ENCODE measurements around the gene ZNF524. TPM values are rescaled to one million over a fixed set of nuclear protein-coding genes. Genes with fewer than 3 reads are reported as not detected.
A peak's percentile ranks its signal among the peaks of the same experiment; 100 is the strongest.

ZNF524 gene
- total RNA-seq, 1 experiment from 2014 or later, result 5.5 TPM

- TF ChIP-seq NR2C2 (CRISPR knock-in tag; IDR thresholded peaks at IDR 0.05) (0 out of 2 replicates have a peak, but pooled peaks have one; percentile 43), MXD4 (CRISPR knock-in tag; IDR thresholded peaks at IDR 0.05; ENCODE audit: borderline replicate concordance) (no peak), ZBTB21 (CRISPR knock-in tag; IDR thresholded peaks at IDR 0.05; ENCODE audit: borderline replicate concordance) (no peak), SMAD4 (CRISPR knock-in tag; IDR thresholded peaks at IDR 0.05) (no peak), ZNF416 (CRISPR knock-in tag; IDR thresholded peaks at IDR 0.05) (no peak; the same call in 1 of the 2 replicates), ZNF219 (CRISPR knock-in tag; IDR thresholded peaks at IDR 0.05; ENCODE audit: borderline replicate concordance) (no peak), TCF7 (CRISPR knock-in tag; IDR thresholded peaks at IDR 0.05; ENCODE audit: low read depth) (no peak), ZNF317 (CRISPR knock-in tag; IDR thresholded peaks at IDR 0.05; ENCODE audit: borderline replicate concordance, low read depth) (no peak), CREB1 (CRISPR knock-in tag; IDR thresholded peaks at IDR 0.05) (no peak), TEAD1 (CRISPR knock-in tag; IDR thresholded peaks at IDR 0.05) (no peak), IRF2 (CRISPR knock-in tag; IDR thresholded peaks at IDR 0.05; ENCODE audit: borderline replicate concordance, low read depth) (no peak), ZNF425 (CRISPR knock-in tag; conservative IDR thresholded peaks at IDR 0.05) (no peak), MYBL2 (CRISPR knock-in tag; IDR thresholded peaks at IDR 0.05) (no peak), ZNF232 (CRISPR knock-in tag; IDR thresholded peaks at IDR 0.05) (0 out of 2 replicates have a peak, but pooled peaks have one; percentile 43), ATF6 (CRISPR knock-in tag; IDR thresholded peaks at IDR 0.05) (no peak), GRHL2 (CRISPR knock-in tag; IDR thresholded peaks at IDR 0.05; ENCODE audit: insufficient replicate concordance, severe bottlenecking) (no peak), SOX15 (CRISPR knock-in tag; IDR thresholded peaks at IDR 0.05) (no peak), CBFB (CRISPR knock-in tag; IDR thresholded peaks at IDR 0.05; ENCODE audit: low read depth) (no peak; the same call in 1 of the 2 replicates), FOXJ3 (CRISPR knock-in tag; IDR thresholded peaks at IDR 0.05; ENCODE audit: borderline replicate concordance) (no peak), ZSCAN18 (CRISPR knock-in tag; IDR thresholded peaks at IDR 0.05) (no peak), OVOL2 (CRISPR knock-in tag; IDR thresholded peaks at IDR 0.05; ENCODE audit: borderline replicate concordance) (no peak), E2F4 (CRISPR knock-in tag; IDR thresholded peaks at IDR 0.05; ENCODE audit: borderline replicate concordance, low read depth) (peak; percentile 74; the same call in 1 of the 2 replicates), KAT7 (CRISPR knock-in tag; IDR thresholded peaks at IDR 0.05; ENCODE audit: borderline replicate concordance) (no peak), ERG (CRISPR knock-in tag; IDR thresholded peaks at IDR 0.05) (0 out of 2 replicates have a peak, but pooled peaks have one; percentile 10)
These were observed 42.3 kb downstream of the ZNF524 start (continued) for GRCh38 chr19:55642153-55643002.

Measured in WTC11 (cell line).